Osteocyte (in vitro differentiated cells): ENCODE measurements around the gene NAA10. TPM values are rescaled to one million over a fixed set of nuclear protein-coding genes. Genes with fewer than 3 reads are reported as not detected.

Experiments
- DNase-seq: peaks from one replicate; pipeline ENCODE4 v3.0.0; 2021; ENCODE audit warnings: mixed read lengths; ENCODE audit not compliant: unreplicated experiment; ENCODE audit errors: extremely low spot score
- H3K27ac Mint-ChIP-seq: one replicate; pipeline ENCODE4 v1.8.0; 2021; ENCODE audit warnings: mild to moderate bottlenecking, mixed read lengths; ENCODE audit not compliant: unreplicated experiment
- H3K27me3 Mint-ChIP-seq: one replicate; pipeline ENCODE4 v1.8.0; 2021; ENCODE audit warnings: mixed read lengths; ENCODE audit not compliant: unreplicated experiment
- H3K36me3 Mint-ChIP-seq: one replicate; pipeline ENCODE4 v1.8.0; 2021; ENCODE audit warnings: mixed read lengths; ENCODE audit not compliant: unreplicated experiment
- H3K4me1 Mint-ChIP-seq: one replicate; pipeline ENCODE4 v1.8.0; 2021; ENCODE audit warnings: mixed read lengths; ENCODE audit not compliant: unreplicated experiment
- H3K4me3 Mint-ChIP-seq: one replicate; pipeline ENCODE4 v1.8.0; 2021; ENCODE audit warnings: mild to moderate bottlenecking, moderate library complexity, mixed read lengths; ENCODE audit not compliant: unreplicated experiment
- H3K9me3 Mint-ChIP-seq: one replicate; pipeline ENCODE4 v1.8.0; 2021; ENCODE audit warnings: mixed read lengths; ENCODE audit not compliant: unreplicated experiment
- CTCF ChIP-seq: fragments of 200-600 bp; sonication (generic); IDR thresholded peaks from 2 replicates; pipeline ENCODE4 v1.5.0; 2021; ENCODE audit warnings: antibody characterized with exemption, mild to moderate bottlenecking, moderate library complexity
- total RNA-seq: library from RNA; stranded (reverse); gene quantifications from 2 replicates; pipeline ENCODE4 v1.2.1, GENCODE V29; 2021

NAA10 gene
- total RNA-seq, 1 donor from 2014 or later: 96.6 TPM

- H3K9me3 Mint-ChIP-seq: no peaks in the 10 kb centered on the region
- no peaks in the 10 kb centered on the region for H3K36me3 Mint-ChIP-seq
- H3K4me1 Mint-ChIP-seq: peaks cover 22% of the 10 kb centered on the region
- DNase-seq: no peak
- peak within 1 kb of the TSS; percentile 73 for H3K4me3 Mint-ChIP-seq
- no peak for TF ChIP-seq CTCF
- H3K27me3 Mint-ChIP-seq: no peaks in the 10 kb centered on the region
- H3K27ac Mint-ChIP-seq: peak within 1 kb of the TSS; percentile 85
These were observed 8.9 kb downstream of the NAA10 start, which contains the start of gene ARHGAP4 for GRCh38 chrX:153925739-153926551. TSS of gene ARHGAP4 (minus strand) at chrX:153926264. CDS start at chrX:153926202, 62 bp downstream.

- Mint-ChIP-seq H3K27me3 (no peaks in the 10 kb centered on the region), H3K4me1 (peaks cover 22% of the 10 kb centered on the region), H3K36me3 (no peaks in the 10 kb centered on the region), H3K4me3 (no peak overlapping the region), H3K27ac (no peak overlapping the region), H3K9me3 (no peaks in the 10 kb centered on the region)
- no peak for TF ChIP-seq CTCF
- no peak for DNase-seq
These were observed 9.5 kb downstream of the NAA10 start for GRCh38 chrX:153925387-153925738.

- no peak overlapping the region for H3K27ac Mint-ChIP-seq
- H3K4me3 Mint-ChIP-seq: no peak overlapping the region
- DNase-seq: no peak
- H3K27me3 Mint-ChIP-seq: no peaks in the 10 kb centered on the region
- H3K36me3 Mint-ChIP-seq: no peaks in the 10 kb centered on the region
- H3K4me1 Mint-ChIP-seq: peaks cover 22% of the 10 kb centered on the region
- TF ChIP-seq CTCF: no peak
- H3K9me3 Mint-ChIP-seq: no peaks in the 10 kb centered on the region
These were observed 10.5 kb downstream of the NAA10 start for GRCh38 chrX:153924149-153924861.

DNA sequence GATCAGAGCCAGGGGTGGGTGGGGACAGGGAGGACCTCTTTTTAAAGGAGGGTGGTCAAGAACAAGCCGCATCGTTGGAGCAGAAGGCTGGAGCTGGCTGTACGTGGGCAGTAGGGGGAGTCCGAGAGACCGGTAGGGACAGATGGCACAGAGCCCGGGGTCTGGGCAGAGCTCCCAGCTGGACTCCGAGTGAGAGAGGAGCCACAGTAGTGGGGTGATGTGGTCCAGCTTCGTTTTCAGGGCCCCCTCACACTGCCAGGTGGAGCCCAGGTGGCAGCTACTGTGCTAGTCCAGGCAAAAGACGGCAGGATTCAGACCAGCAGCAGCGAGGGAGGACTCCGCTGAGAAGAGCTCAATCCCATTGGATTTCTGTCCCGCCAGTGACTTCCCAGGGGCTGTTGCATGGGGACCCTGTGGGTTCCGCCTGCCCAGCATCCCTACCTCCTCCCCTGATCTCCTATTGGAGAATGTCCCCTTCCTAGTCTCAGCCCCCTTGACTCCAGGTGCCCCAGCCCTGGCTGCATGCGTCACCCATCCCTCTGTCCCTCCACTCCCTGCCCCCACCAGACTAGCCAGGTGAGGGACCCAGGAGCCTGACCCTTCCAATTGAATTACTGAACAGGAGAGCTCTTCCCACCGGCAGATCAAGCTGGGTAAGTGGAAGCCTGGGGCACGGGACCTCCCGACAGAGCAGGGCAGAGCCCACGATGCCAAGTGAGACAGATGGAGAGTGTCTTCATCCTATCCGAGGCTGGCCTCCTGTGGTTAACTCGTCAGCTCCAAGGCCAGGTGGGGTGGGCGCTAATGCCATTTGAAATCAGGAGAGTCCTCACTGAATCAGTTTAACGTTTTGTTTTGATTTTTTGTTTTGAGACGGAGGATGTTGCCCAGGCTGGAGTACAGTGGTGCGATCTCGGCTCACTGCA is 11.6 kb downstream of the NAA10 start:
- Mint-ChIP-seq H3K9me3 (no peaks in the 10 kb centered on the region), H3K27ac (no peak overlapping the region)
- no peak for DNase-seq

More for the DNA sequence above, 11.6 kb downstream of the NAA10 start:
- H3K36me3 Mint-ChIP-seq: no peaks in the 10 kb centered on the region
- H3K4me1 Mint-ChIP-seq: peaks cover 19% of the 10 kb centered on the region
- no peak overlapping the region for H3K4me3 Mint-ChIP-seq
- no peaks in the 10 kb centered on the region for H3K27me3 Mint-ChIP-seq
- peak; percentile 45 for TF ChIP-seq CTCF
